Hepatocyte (in vitro differentiated cells): ENCODE data around the gene GIPC2.

Experiments
- EZH2phosphoT487 ChIP-seq: fragments of 200-600 bp; sonication (generic); IDR thresholded peaks from one replicate; pipeline ENCODE4 v1.6.1; 2018; ENCODE audit warnings: antibody characterized with exemption, mild to moderate bottlenecking, low read depth, moderate library complexity; ENCODE audit not compliant: unreplicated experiment, severe bottlenecking
- TF ChIP-seq, protein P1 (sequence below): fragments of 200-600 bp; sonication (generic); IDR thresholded peaks from 2 replicates; pipeline ENCODE4 v1.5.1; 2016; ENCODE audit warnings: antibody characterized with exemption, mild to moderate bottlenecking; ENCODE audit not compliant: poor library complexity

DNA sequence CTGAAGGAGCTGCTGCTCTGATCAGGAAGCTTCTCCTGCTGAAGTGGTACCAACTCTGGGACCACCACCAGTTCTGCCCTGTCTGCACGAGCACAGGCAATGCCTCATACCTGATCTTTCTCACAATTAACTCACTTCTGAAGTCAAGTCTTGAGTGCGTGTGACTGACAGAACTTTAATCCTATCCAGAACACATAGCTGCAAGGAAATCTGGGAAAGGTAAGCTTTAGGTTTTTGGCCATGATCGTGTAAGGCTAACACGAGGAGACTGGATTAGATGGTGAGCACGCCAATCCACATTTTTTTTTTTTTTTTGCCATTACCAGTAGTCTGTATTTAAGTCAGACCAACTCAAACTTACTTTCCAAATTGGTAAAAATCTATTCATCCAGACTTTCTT is 101.3 kb downstream of the GIPC2 start:
- TF ChIP-seq, protein P1, sequence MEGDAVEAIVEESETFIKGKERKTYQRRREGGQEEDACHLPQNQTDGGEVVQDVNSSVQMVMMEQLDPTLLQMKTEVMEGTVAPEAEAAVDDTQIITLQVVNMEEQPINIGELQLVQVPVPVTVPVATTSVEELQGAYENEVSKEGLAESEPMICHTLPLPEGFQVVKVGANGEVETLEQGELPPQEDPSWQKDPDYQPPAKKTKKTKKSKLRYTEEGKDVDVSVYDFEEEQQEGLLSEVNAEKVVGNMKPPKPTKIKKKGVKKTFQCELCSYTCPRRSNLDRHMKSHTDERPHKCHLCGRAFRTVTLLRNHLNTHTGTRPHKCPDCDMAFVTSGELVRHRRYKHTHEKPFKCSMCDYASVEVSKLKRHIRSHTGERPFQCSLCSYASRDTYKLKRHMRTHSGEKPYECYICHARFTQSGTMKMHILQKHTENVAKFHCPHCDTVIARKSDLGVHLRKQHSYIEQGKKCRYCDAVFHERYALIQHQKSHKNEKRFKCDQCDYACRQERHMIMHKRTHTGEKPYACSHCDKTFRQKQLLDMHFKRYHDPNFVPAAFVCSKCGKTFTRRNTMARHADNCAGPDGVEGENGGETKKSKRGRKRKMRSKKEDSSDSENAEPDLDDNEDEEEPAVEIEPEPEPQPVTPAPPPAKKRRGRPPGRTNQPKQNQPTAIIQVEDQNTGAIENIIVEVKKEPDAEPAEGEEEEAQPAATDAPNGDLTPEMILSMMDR, result no peak
- TF ChIP-seq EZH2phosphoT487, result no peak
